Nephron progenitor cell (in vitro differentiated cells): ENCODE measurements around the gene KRTAP12-1.

Experiments
- DNase-seq: peaks from one replicate; pipeline ENCODE4 v3.0.0; 2021
- H3K27ac Mint-ChIP-seq: 2 replicates; pipeline ENCODE4 v1.8.0; 2021; ENCODE audit warnings: mild to moderate bottlenecking, moderate library complexity, mixed read lengths
- H3K27me3 Mint-ChIP-seq: 2 replicates; pipeline ENCODE4 v1.8.0; 2021; ENCODE audit warnings: mild to moderate bottlenecking, low read depth, mixed read lengths; ENCODE audit not compliant: poor library complexity
- H3K36me3 Mint-ChIP-seq: 2 replicates; pipeline ENCODE4 v1.8.0; 2021; ENCODE audit warnings: low read depth, mixed read lengths
- H3K4me1 Mint-ChIP-seq: 2 replicates; pipeline ENCODE4 v1.8.0; 2021; ENCODE audit warnings: mixed read lengths
- H3K4me3 Mint-ChIP-seq: 2 replicates; pipeline ENCODE4 v1.8.0; 2021; ENCODE audit warnings: mild to moderate bottlenecking, moderate library complexity, mixed read lengths
- H3K9me3 Mint-ChIP-seq: 2 replicates; pipeline ENCODE4 v1.8.0; 2021; ENCODE audit warnings: mild to moderate bottlenecking, moderate library complexity, mixed read lengths
- CTCF ChIP-seq: fragments of 200-600 bp; sonication (generic); IDR thresholded peaks from 2 replicates; pipeline ENCODE4 v1.5.0; 2021; ENCODE audit warnings: antibody characterized with exemption

The KRTAP12-1 gene

GRCh38 chr21:44657635-44658540, 24.1 kb downstream of the KRTAP12-1 start, which contains the start of gene KRTAP12-3:
KRTAP12-3 (plus strand) TSS chr21:44657932; CDS start chr21:44657980, 48 bp downstream.
- no peak within 1 kb of the TSS for H3K27ac Mint-ChIP-seq
- H3K4me3 Mint-ChIP-seq = no peak within 1 kb of the TSS
- H3K27me3 Mint-ChIP-seq = peaks cover 15% of the 10 kb centered on the region
- peaks cover 7% of the 10 kb centered on the region for H3K36me3 Mint-ChIP-seq
- TF ChIP-seq CTCF = no peak
- DNase-seq = no peak
- H3K4me1 Mint-ChIP-seq = peaks cover 25% of the 10 kb centered on the region
- H3K9me3 Mint-ChIP-seq = peaks cover 66% of the 10 kb centered on the region

GRCh38 chr21:44656868-44657267, 25.1 kb downstream of the KRTAP12-1 start:
- Mint-ChIP-seq H3K27ac (no peak overlapping the region), H3K4me3 (no peak overlapping the region), H3K27me3 (peaks cover 15% of the 10 kb centered on the region), H3K4me1 (peaks cover 25% of the 10 kb centered on the region), H3K9me3 (peaks cover 60% of the 10 kb centered on the region), H3K36me3 (peaks cover 7% of the 10 kb centered on the region)
- no peak for TF ChIP-seq CTCF
- DNase-seq = no peak

- Mint-ChIP-seq H3K4me1 (peaks cover 16% of the 10 kb centered on the region), H3K36me3 (peaks cover 7% of the 10 kb centered on the region), H3K27me3 (peaks cover 12% of the 10 kb centered on the region), H3K9me3 (peaks cover 43% of the 10 kb centered on the region), H3K27ac (no peak within 1 kb of the TSS), H3K4me3 (no peak within 1 kb of the TSS)
- no peak for TF ChIP-seq CTCF
- DNase-seq = no peak
Measured at GRCh38 chr21:44654576-44655175, 27.3 kb downstream of the KRTAP12-1 start, which contains the start of gene KRTAP12-4. KRTAP12-4 (minus strand) TSS chr21:44654659; CDS start chr21:44654614, 45 bp downstream.

- no peak for TF ChIP-seq CTCF
- Mint-ChIP-seq H3K27ac (no peak overlapping the region), H3K9me3 (peaks cover 43% of the 10 kb centered on the region), H3K36me3 (peaks cover 7% of the 10 kb centered on the region), H3K27me3 (peaks cover 12% of the 10 kb centered on the region), H3K4me1 (peaks cover 8% of the 10 kb centered on the region), H3K4me3 (no peak overlapping the region)
- no peak for DNase-seq
Measured at GRCh38 chr21:44653656-44654575, 28.0 kb downstream of the KRTAP12-1 start.

- Mint-ChIP-seq H3K27me3 (peaks cover 12% of the 10 kb centered on the region), H3K36me3 (peaks cover 7% of the 10 kb centered on the region), H3K27ac (no peak overlapping the region), H3K9me3 (peaks cover 38% of the 10 kb centered on the region), H3K4me3 (no peak overlapping the region), H3K4me1 (peaks cover 6% of the 10 kb centered on the region)
- no peak for DNase-seq
- TF ChIP-seq CTCF = no peak
Measured at GRCh38 chr21:44653123-44653522, 28.8 kb downstream of the KRTAP12-1 start.
